GM18870 (cell line): ENCODE measurements around the gene ABR.
"Not testable (repeated sequence)": the region's sequence is repeated elsewhere in the genome, so short reads cannot be mapped to it uniquely, and the experiment has no call there.

Experiments
- ATAC-seq: cut with Tn5 transposase; IDR thresholded peaks from one replicate; pipeline ENCODE4 v1.9.1; 2021; ENCODE audit warnings: moderate library complexity; ENCODE audit not compliant: unreplicated experiment

The ABR gene

GRCh38 chr17:1050246-1050995 lies 129.4 kb downstream of the ABR start:
- no peak for ATAC-seq

DNA sequence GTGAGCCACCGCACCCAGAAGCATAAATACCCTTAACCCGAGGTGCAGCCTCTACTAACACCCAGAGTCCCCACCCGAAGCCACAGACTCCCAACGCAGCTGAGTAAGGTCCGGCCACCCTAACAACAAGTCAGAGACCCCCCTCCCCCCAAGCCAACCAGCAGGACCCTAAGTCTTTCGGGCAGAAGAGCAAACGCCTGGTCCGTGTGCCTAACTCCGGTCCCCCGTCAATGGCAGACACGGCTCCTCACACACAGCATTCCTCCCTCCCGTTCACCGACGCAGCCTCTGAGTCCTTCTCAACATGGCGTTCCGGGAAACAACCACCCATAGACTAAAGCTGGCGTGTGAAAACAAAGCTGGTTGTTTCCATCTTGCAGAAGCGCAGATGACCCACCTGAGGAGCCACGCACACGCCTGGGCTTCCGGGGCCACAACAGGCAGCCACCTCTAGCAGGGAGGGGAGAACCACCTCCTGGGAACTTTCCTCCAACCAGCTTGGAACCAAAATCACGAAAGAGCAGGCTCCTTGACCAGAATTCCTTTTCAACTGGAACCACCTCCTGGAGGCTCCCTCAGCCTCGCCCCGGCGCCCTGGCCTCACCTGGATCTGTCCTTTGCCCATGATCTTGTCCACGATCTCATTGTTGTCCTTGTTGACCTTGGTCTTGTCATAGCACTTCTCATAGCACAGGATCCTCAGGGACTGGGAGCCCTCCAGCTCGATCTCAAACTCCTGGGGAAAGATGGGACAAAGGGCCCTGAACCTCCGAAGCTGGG lies 130.1 kb downstream of the ABR start:
- no peak for ATAC-seq

DNA sequence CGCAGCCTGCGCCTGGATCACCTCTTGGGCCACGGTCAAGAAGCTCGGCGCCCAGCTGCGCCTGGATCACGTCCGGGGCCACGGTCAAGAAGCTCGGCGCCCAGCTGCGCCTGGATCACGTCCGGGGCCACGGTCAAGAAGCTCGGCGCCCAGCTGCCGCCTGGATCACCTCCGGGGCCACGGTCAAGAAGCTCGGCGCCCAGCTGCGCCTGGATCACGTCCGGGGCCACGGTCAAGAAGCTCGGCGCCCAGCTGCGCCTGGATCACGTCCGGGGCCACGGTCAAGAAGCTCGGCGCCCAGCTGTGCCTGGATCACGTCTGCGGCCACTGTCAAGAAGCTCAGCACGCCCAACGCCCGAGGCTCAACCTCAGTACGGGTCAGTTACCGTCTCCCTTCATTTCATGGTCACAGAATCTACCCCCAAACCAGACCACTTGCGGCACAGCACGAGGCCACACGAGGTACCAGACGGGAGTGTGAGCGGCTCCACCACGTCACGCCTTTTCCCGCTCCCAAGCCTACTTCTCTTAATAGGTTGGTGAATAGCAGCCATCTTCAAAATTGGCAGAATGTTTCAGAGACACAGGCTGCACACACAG lies 131.2 kb downstream of the ABR start:
- ATAC-seq: not testable (repeated sequence)

DNA sequence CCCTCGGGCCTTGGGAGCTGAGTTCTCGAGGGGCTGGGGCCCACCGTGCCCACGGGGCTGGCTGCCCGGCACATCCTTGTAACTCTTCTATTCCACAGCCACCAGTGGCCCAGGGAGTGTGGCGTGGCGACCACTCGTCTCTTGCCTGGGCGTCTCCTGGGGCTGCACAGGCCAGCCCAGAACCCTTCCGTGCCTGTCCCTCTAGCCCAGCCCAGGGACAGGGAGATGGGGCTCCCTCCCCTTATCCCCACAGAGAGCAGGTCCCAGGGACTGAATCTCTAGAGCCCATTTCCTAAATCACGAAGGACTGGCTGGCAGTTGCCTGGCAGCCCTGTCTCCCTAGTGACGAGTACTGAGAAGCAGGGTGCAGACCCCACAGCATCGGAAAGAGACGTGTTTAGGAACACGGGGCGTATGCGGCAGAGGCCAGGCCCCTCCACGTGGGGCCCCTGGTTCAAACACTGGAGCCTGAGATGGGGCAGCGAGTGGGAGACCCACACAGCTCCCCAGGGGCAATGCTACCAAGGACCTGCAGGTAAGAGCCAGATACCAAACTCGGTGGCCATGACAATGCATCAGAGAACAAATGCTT lies 131.8 kb downstream of the ABR start:
- ATAC-seq: no peak

DNA sequence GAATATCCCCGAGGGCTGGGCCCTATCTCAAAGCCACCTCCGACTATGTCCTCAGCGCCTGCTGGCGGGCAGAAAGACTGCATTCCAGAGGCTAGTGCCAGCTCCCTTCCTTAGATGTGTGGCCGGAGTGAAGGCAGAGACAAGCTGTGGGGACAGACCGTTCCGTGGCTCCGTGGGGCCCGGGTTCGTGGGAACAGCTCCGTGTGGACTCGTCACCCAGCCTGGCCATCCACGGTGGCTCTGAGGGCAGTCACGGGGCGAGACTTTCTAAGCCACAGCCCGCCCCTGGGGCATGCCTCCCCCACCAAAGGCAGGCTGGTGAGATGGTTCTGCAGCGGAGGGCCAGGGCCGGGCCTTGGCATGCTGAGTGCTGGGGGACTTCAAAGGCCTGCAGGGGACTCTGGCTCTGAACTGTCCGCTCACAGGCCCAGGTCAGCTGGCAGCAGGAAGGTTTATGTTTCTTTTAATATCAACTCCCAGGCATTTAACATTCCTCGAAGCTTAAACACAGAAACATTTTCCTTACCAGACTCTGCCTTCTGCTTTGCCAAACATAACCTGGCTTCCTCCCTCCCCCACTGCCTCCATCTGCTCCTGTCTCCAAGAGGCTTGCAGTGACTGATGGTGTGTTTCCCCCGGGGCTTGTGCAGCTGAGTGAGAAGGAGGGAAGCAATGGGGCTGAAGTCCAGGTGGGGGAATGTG lies 132.5 kb downstream of the ABR start:
- ATAC-seq: no peak

GRCh38 chr17:1045456-1045855 lies 134.3 kb downstream of the ABR start:
- ATAC-seq: no peak

DNA sequence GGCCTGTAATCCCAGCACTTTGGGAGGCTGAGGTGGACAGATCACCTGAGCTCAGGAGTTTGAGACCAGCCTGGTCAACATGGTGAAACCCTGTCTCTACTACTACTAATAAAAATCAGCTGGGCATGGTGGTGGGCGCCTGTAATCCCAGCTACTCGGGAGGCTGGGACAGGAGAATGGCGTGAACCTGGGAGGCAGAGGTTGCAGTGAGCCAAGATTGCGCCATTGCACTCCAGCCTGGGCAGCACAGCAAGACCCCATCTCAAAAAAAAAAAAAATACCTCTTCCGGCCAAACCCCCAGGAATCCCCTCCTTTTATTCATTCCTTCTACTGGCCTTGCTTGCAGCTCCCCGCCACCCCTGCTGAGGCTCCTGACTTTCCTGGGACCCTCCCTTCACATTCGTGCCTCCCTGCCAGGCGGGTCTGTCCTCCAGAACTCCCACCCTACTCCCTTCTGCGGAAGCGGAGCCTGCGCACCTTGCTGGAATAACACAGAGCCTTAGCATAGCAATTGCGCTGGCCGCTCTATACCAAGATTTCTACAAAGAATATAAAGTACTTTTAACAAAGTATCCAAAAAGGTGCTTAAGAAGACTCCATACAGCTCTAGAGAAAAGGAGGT lies 135.3 kb downstream of the ABR start:
- not testable (repeated sequence) for ATAC-seq

DNA sequence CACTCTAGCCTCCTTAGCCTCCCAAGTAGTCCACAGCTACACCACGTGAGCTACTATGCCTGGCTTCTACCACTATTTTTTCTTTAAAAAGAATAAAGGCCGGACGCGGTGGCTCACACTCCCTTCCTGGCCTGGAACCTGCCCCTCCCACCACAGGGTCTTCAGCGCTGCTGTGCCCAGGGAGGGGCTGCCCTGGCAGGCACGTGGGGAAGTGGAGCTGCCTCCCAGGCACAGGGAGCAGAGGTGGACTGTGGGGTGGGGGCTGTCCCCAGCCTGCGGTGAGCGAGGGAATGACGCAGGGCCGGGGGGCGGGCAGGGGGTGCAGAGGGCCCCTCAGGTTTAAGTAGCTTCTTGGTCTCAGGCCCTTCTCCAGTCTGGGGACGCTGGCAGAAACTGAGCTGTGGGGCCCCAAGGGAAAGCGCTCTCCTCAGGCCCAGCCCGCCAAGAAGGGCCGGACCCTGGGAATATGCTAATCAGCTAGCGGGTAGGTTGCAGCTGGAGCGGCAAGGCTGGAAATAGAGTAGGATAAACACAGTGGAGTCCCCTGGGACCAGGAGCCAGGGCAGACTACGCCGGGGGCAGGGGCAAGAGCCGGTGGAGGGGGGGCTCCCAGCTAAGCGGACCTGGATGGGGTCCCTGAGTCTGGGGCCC lies 136.1 kb downstream of the ABR start:
- no peak for ATAC-seq

- ATAC-seq: no peak
Measured at GRCh38 chr17:1042486-1042885, 137.3 kb downstream of the ABR start.

GRCh38 chr17:1041746-1042145 lies 138.0 kb downstream of the ABR start:
- ATAC-seq: no peak

DNA sequence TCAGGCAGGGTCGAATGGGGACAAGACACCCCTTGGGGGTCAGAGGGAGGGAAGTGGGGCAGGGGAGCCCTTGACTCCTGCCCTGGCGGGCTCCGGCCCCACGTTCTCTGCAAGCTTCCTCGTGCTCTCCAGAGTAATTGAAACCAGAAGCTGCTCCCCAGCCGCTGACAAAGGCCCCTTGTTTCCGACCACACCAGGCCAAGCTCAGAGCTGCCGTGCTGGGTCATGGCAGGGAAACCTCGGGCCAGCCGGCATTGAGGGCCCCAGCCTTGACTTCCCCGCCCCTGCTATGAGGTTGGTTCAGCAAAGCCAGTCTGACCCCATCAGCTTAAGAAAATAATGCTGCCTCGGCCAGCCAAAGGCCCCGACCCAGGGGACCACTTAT lies 139.6 kb downstream of the ABR start:
- ATAC-seq: no peak

- no peak for ATAC-seq
Measured at GRCh38 chr17:1039511-1040215, 140.1 kb downstream of the ABR start.

GRCh38 chr17:1039123-1039507 lies 140.7 kb downstream of the ABR start:
- ATAC-seq: no peak

DNA sequence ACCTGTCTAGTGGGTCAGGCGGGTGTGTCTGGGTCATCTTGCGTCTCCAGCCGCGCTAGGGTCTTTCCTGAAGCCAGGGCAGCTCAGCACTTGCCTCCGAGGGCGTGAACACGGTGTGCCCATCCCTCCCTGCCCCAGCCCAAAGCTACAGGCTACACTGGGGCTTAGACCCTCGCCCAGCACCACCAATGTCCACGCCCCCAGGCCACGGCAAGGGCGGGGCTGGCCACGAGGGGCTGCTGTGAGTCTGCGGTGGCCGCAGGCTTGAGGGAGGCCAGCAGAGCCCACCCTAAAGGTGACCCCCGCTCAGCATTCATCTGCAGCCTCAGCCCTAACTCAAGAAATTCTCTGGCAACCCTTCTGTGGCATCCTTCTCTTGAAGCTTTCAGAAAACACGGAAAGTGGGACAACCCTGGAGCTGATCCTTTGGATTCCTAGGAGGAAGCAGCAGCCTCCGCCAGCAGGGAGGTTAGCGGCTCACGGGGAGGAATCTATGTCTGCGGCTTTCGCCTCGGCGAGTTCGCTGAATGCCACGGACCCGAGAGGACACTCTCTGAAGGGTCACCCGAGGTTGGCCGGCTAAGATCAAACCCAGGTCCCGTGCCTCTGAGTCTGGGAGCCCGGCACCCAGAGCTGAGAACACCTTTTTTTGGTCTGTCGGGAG lies 141.2 kb downstream of the ABR start:
- ATAC-seq: no peak

DNA sequence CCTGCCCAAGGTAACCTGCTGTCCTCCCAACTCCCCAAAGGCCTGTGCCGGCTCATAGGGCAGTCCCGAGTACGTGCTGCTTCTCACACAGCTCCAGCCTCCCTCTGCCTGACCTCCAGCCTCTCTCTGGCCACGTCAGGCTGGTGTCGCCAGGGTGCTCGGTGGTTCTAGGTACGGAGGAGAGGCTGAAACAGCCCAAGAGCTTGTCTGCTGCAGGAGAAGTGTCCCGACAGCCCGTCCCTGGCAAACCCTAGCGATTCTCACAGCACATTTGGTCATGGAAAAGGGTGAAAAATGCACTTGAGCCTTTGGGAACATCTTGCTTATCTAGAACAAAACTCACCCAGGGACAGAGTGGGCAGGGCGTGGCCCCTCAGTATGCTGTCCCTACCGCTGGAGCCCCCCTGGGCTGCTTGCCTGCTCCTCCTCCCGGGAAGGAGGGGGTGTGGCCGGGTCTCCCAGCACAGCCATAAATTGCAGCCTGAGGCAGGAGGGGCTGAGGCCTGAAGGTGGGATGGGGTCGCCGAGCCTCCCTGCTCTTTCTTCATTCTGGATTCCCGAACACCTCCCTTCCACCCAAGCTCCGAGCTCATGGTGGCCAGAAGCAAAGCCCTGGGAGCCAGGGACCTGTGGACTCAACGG lies 142.4 kb downstream of the ABR start:
- no peak for ATAC-seq

GRCh38 chr17:1036845-1037237 lies 142.9 kb downstream of the ABR start:
- no peak for ATAC-seq

GRCh38 chr17:1036171-1036844 lies 143.5 kb downstream of the ABR start:
- no peak for ATAC-seq
